GM20000 (cell line): ENCODE measurements around the gene SMAD1.

ENCODE experiments used
- DNase-seq: peaks from one replicate; pipeline ENCODE4 v3.0.0; 2012; ENCODE audit warnings: low spot score
- CTCF ChIP-seq: IDR thresholded peaks from 2 replicates; pipeline ENCODE4 v1.5.1; 2012; ENCODE audit warnings: mild to moderate bottlenecking, control low read depth; ENCODE audit errors: extremely low read depth, missing control alignments

The SMAD1 gene

GRCh38 chr4:145545031-145545430 lies 63.4 kb downstream of the SMAD1 start:
- no peak for TF ChIP-seq CTCF
- no peak for DNase-seq

GRCh38 chr4:145545538-145546174 lies 64.0 kb downstream of the SMAD1 start:
- no peak for DNase-seq
- TF ChIP-seq CTCF: no peak

GRCh38 chr4:145546175-145546915 lies 64.7 kb downstream of the SMAD1 start:
- no peak for TF ChIP-seq CTCF
- no peak for DNase-seq

- no peak for DNase-seq
- no peak for TF ChIP-seq CTCF
Measured at GRCh38 chr4:145551660-145552059, 70.0 kb downstream of the SMAD1 start.

GRCh38 chr4:145552181-145552822 lies 70.6 kb downstream of the SMAD1 start:
- DNase-seq: peak; percentile 25
- no peak for TF ChIP-seq CTCF

- no peak for TF ChIP-seq CTCF
- DNase-seq: no peak
Measured at GRCh38 chr4:145553375-145553774, 71.7 kb downstream of the SMAD1 start.

- TF ChIP-seq CTCF: no peak
- no peak for DNase-seq
Measured at GRCh38 chr4:145554691-145555090, 73.0 kb downstream of the SMAD1 start.
